Parathyroid adenoma (tissue), 2 donors: ENCODE measurements around the gene LIMCH1.
"Not testable (repeated sequence)": the region's sequence is repeated elsewhere in the genome, so short reads cannot be mapped to it uniquely, and the experiment has no call there.

Experiments used
- H2AFZ ChIP-seq: fragments of 300-600 bp; sonication (generic); one replicate; pipeline ENCODE4 v1.7.0; 2017; ENCODE audit warnings: antibody characterized with exemption, mild to moderate bottlenecking
- H3K27ac ChIP-seq: fragments of 300-600 bp; sonication (generic); one replicate; pipeline ENCODE4 v1.7.0; 2017
- H3K27me3 ChIP-seq: fragments of 300-600 bp; sonication (generic); one replicate; pipeline ENCODE4 v1.7.0; 2017; ENCODE audit warnings: low read length; ENCODE audit not compliant: control insufficient read depth, insufficient read depth
- H3K36me3 ChIP-seq: fragments of 300-600 bp; sonication (generic); one replicate; pipeline ENCODE4 v1.7.0; 2017; ENCODE audit warnings: low read length; ENCODE audit not compliant: control insufficient read depth, insufficient read depth
- H3K4me1 ChIP-seq: fragments of 300-600 bp; sonication (generic); one replicate; pipeline ENCODE4 v1.7.0; 2017; ENCODE audit warnings: control low read depth
- H3K4me2 ChIP-seq: fragments of 300-600 bp; sonication (generic); one replicate; pipeline ENCODE4 v1.7.0; 2017; ENCODE audit warnings: low read length
- H3K4me3 ChIP-seq: fragments of 300-600 bp; sonication (generic); one replicate; pipeline ENCODE4 v1.7.0; 2017; ENCODE audit warnings: low read depth, low read length
- H3K79me2 ChIP-seq: fragments of 300-600 bp; sonication (generic); one replicate; pipeline ENCODE4 v1.7.0; 2017; ENCODE audit warnings: control low read depth
- H3K9ac ChIP-seq: fragments of 300-600 bp; sonication (generic); one replicate; pipeline ENCODE4 v1.7.0; 2017; ENCODE audit warnings: mild to moderate bottlenecking
- H3K9me3 ChIP-seq: fragments of 300-600 bp; sonication (generic); one replicate; pipeline ENCODE4 v1.7.0; 2017; ENCODE audit warnings: low read length; ENCODE audit not compliant: control insufficient read depth
- TF ChIP-seq, protein P1 (sequence below): fragments of 300-600 bp; sonication (generic); IDR thresholded peaks from one replicate; pipeline ENCODE4 v1.7.0; 2017; ENCODE audit warnings: antibody characterized with exemption, mild to moderate bottlenecking
- donor health status: primary hyperparathyroidism.

Gene LIMCH1

DNA sequence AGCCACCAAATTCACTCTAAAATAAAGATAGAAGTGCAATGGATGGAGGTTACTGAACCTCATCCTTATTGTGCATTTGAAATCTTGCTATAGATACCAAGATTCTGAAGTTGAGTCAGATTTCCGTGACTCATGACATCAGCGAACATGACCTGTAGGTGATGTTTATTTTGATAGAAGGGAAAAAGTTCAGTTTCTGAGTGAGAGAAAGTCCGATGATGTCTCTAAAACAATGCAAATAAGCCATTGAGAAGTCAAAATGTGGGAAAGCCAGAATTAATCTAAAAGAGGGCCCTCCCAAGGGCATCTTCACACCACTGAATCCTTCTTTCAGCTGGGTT lies 190.6 kb downstream of the LIMCH1 start:
- Histone ChIP-seq H3K4me2 (no peak overlapping the region), H3K36me3 (peaks cover 3% of the 10 kb centered on the region), H2AFZ (no peak overlapping the region), H3K27ac (no peak overlapping the region), H3K4me3 (no peak overlapping the region), H3K27me3 (no peaks in the 10 kb centered on the region), H3K9me3 (no peaks in the 10 kb centered on the region), H3K79me2 (no peaks in the 10 kb centered on the region), H3K4me1 (no peaks in the 10 kb centered on the region), H3K9ac (no peak overlapping the region)
- TF ChIP-seq, protein P1, sequence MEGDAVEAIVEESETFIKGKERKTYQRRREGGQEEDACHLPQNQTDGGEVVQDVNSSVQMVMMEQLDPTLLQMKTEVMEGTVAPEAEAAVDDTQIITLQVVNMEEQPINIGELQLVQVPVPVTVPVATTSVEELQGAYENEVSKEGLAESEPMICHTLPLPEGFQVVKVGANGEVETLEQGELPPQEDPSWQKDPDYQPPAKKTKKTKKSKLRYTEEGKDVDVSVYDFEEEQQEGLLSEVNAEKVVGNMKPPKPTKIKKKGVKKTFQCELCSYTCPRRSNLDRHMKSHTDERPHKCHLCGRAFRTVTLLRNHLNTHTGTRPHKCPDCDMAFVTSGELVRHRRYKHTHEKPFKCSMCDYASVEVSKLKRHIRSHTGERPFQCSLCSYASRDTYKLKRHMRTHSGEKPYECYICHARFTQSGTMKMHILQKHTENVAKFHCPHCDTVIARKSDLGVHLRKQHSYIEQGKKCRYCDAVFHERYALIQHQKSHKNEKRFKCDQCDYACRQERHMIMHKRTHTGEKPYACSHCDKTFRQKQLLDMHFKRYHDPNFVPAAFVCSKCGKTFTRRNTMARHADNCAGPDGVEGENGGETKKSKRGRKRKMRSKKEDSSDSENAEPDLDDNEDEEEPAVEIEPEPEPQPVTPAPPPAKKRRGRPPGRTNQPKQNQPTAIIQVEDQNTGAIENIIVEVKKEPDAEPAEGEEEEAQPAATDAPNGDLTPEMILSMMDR: no peak

GRCh38 chr4:41731569-41732126 lies 193.7 kb downstream of the LIMCH1 start:
- Histone ChIP-seq H3K36me3 (no peaks in the 10 kb centered on the region), H3K27me3 (no peaks in the 10 kb centered on the region), H3K4me1 (no peaks in the 10 kb centered on the region), H3K27ac (no peak overlapping the region), H3K9ac (no peak overlapping the region), H3K9me3 (no peaks in the 10 kb centered on the region), H3K4me3 (no peak overlapping the region), H3K79me2 (no peaks in the 10 kb centered on the region), H2AFZ (no peak overlapping the region), H3K4me2 (no peak overlapping the region)
- TF ChIP-seq, protein P1: no peak

DNA sequence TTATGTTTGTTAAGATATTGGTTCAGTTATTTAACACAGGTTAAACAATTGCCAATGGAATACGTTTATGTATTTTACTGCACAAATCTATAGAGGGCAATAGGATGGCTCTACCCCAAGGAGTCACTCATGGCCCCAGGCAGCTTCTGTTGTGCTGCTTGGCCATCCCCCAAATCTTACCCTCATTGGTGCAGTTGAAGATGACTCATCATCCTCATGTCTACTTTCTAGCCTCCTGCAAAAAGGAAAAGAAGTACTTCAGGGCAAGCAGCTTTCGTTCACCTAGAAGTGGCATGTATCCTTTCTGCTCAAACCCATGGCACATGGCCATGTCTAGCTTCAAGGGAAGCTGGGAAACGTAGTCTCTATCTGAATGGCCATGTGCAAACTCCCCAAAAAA lies 196.4 kb downstream of the LIMCH1 start:
- H3K4me2 ChIP-seq: no peak overlapping the region
- no peaks in the 10 kb centered on the region for H3K27me3 ChIP-seq
- H3K79me2 ChIP-seq: no peaks in the 10 kb centered on the region
- no peak overlapping the region for H3K4me3 ChIP-seq
- TF ChIP-seq, protein P1: no peak
- no peaks in the 10 kb centered on the region for H3K9me3 ChIP-seq
- H3K4me1 ChIP-seq: no peaks in the 10 kb centered on the region
- H3K36me3 ChIP-seq: no peaks in the 10 kb centered on the region
- no peak overlapping the region for H2AFZ ChIP-seq
- no peak overlapping the region for H3K27ac ChIP-seq
- H3K9ac ChIP-seq: no peak overlapping the region

DNA sequence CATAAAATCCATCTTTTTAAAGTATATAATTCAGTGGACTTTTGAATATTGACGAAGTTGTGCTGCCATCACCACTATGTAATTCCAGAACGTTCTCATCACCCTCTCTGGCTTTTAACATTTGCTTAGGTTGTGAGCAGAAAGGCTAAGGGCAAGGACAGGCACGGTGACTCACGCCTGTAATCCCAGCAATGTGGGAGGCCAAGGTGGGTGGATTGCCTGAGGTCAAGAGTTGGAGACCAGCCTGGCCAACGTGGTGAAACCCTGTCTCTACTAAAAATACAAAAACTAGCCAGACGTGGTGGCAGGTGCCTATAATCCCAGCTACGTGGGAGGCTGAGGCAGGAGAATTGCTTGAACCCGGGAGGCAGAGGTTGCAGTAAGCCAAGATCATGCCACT lies 199.5 kb downstream of the LIMCH1 start:
- H3K27me3 ChIP-seq, H2AFZ ChIP-seq, H3K9me3 ChIP-seq, H3K36me3 ChIP-seq, H3K27ac ChIP-seq, H3K4me1 ChIP-seq, H3K4me2 ChIP-seq, H3K9ac ChIP-seq, H3K79me2 ChIP-seq, H3K4me3 ChIP-seq: not testable (repeated sequence)

GRCh38 chr4:41741354-41741753 lies 203.4 kb downstream of the LIMCH1 start:
- peaks cover 4% of the 10 kb centered on the region for H3K27me3 ChIP-seq
- H2AFZ ChIP-seq: no peak overlapping the region
- H3K4me1 ChIP-seq: no peaks in the 10 kb centered on the region
- H3K79me2 ChIP-seq: no peaks in the 10 kb centered on the region
- H3K4me2 ChIP-seq: no peak overlapping the region
- no peak overlapping the region for H3K4me3 ChIP-seq
- H3K36me3 ChIP-seq: no peaks in the 10 kb centered on the region
- no peaks in the 10 kb centered on the region for H3K9me3 ChIP-seq
- H3K27ac ChIP-seq: no peak overlapping the region
- no peak overlapping the region for H3K9ac ChIP-seq
- TF ChIP-seq, protein P1: no peak
